Neuron (in vitro differentiated cells): ENCODE measurements around the gene PHYHIPL.
"Not testable (repeated sequence)": the region's sequence is repeated elsewhere in the genome, so short reads cannot be mapped to it uniquely, and the experiment has no call there.

Experiments used
- H2AFZ ChIP-seq: one replicate; pipeline ENCODE4 v1.6.1; 2013; ENCODE audit warnings: low read depth, mild to moderate bottlenecking, inconsistent platforms, low read length, moderate library complexity
- H3K27me3 ChIP-seq: one replicate; pipeline ENCODE4 v1.6.1; 2013; ENCODE audit warnings: low read length; ENCODE audit not compliant: insufficient read depth
- H3K36me3 ChIP-seq: one replicate; pipeline ENCODE4 v1.6.1; 2013; ENCODE audit warnings: low read length; ENCODE audit not compliant: insufficient read depth
- H3K4me1 ChIP-seq: one replicate; pipeline ENCODE4 v1.6.1; 2013; ENCODE audit warnings: low read length; ENCODE audit not compliant: insufficient read depth
- H3K4me3 ChIP-seq: 2 replicates; pipeline ENCODE4 v1.5.1; 2013; ENCODE audit warnings: mild to moderate bottlenecking, low read length, moderate library complexity
- H3K9me3 ChIP-seq: one replicate; pipeline ENCODE4 v1.6.1; 2013; ENCODE audit warnings: low read length

The PHYHIPL gene

GRCh38 chr10:59216178-59216869 is 39.9 kb downstream of the PHYHIPL start:
- H3K4me3 ChIP-seq: no peak overlapping the region
- H3K4me1 ChIP-seq: no peaks in the 10 kb centered on the region
- H3K36me3 ChIP-seq: no peaks in the 10 kb centered on the region
- H3K9me3 ChIP-seq: no peaks in the 10 kb centered on the region
- no peaks in the 10 kb centered on the region for H3K27me3 ChIP-seq
- no peak overlapping the region for H2AFZ ChIP-seq

- Histone ChIP-seq H2AFZ (no peak overlapping the region), H3K9me3 (no peaks in the 10 kb centered on the region), H3K36me3 (no peaks in the 10 kb centered on the region), H3K27me3 (no peaks in the 10 kb centered on the region), H3K4me1 (peaks cover 4% of the 10 kb centered on the region), H3K4me3 (no peak overlapping the region)
Observed at GRCh38 chr10:59222788-59223187, 46.3 kb downstream of the PHYHIPL start.

GRCh38 chr10:59223597-59223996 is 47.2 kb downstream of the PHYHIPL start:
- H3K36me3 ChIP-seq, H3K9me3 ChIP-seq, H3K4me3 ChIP-seq, H3K27me3 ChIP-seq, H3K4me1 ChIP-seq, H2AFZ ChIP-seq: not testable (repeated sequence)

GRCh38 chr10:59225211-59225610 is 48.8 kb downstream of the PHYHIPL start:
- Histone ChIP-seq H3K4me3 (no peak overlapping the region), H3K36me3 (no peaks in the 10 kb centered on the region)

GRCh38 chr10:59227136-59227673 is 50.8 kb downstream of the PHYHIPL start:
- H2AFZ ChIP-seq: no peak overlapping the region
- H3K27me3 ChIP-seq: no peaks in the 10 kb centered on the region
- no peaks in the 10 kb centered on the region for H3K36me3 ChIP-seq

More at GRCh38 chr10:59225211-59225610, 48.8 kb downstream of the PHYHIPL start:
- Histone ChIP-seq H2AFZ (no peak overlapping the region), H3K9me3 (no peaks in the 10 kb centered on the region), H3K4me1 (peaks cover 4% of the 10 kb centered on the region), H3K27me3 (no peaks in the 10 kb centered on the region)

GRCh38 chr10:59229441-59229840 is 53.0 kb downstream of the PHYHIPL start:
- Histone ChIP-seq H2AFZ (no peak overlapping the region), H3K27me3 (no peaks in the 10 kb centered on the region), H3K9me3 (no peaks in the 10 kb centered on the region), H3K4me3 (no peak overlapping the region), H3K36me3 (no peaks in the 10 kb centered on the region), H3K4me1 (peaks cover 4% of the 10 kb centered on the region)

More at GRCh38 chr10:59227136-59227673, 50.8 kb downstream of the PHYHIPL start:
- Histone ChIP-seq H3K4me1 (peaks cover 4% of the 10 kb centered on the region), H3K4me3 (no peak overlapping the region), H3K9me3 (no peaks in the 10 kb centered on the region)

GRCh38 chr10:59234194-59234593 is 57.8 kb downstream of the PHYHIPL start:
- Histone ChIP-seq H3K9me3 (no peaks in the 10 kb centered on the region), H3K36me3 (no peaks in the 10 kb centered on the region), H3K27me3 (no peaks in the 10 kb centered on the region), H2AFZ (no peak overlapping the region), H3K4me3 (no peak overlapping the region), H3K4me1 (no peaks in the 10 kb centered on the region)

- Histone ChIP-seq H3K36me3 (no peaks in the 10 kb centered on the region), H3K9me3 (no peaks in the 10 kb centered on the region), H3K4me3 (no peak overlapping the region), H2AFZ (no peak overlapping the region), H3K27me3 (no peaks in the 10 kb centered on the region), H3K4me1 (no peaks in the 10 kb centered on the region)
Observed at GRCh38 chr10:59234816-59235429, 58.5 kb downstream of the PHYHIPL start.

GRCh38 chr10:59236064-59236697 is 59.7 kb downstream of the PHYHIPL start:
- Histone ChIP-seq H3K27me3 (no peaks in the 10 kb centered on the region), H2AFZ (no peak overlapping the region), H3K9me3 (no peaks in the 10 kb centered on the region), H3K4me3 (no peak overlapping the region), H3K36me3 (peaks cover 2% of the 10 kb centered on the region), H3K4me1 (no peaks in the 10 kb centered on the region)

GRCh38 chr10:59237775-59238174 is 61.3 kb downstream of the PHYHIPL start:
- Histone ChIP-seq H3K36me3 (peaks cover 4% of the 10 kb centered on the region), H3K4me3 (no peak overlapping the region), H3K9me3 (no peaks in the 10 kb centered on the region), H3K4me1 (no peaks in the 10 kb centered on the region), H3K27me3 (no peaks in the 10 kb centered on the region), H2AFZ (no peak overlapping the region)

- not testable (repeated sequence) for H3K4me3 ChIP-seq, H3K27me3 ChIP-seq, H3K4me1 ChIP-seq, H2AFZ ChIP-seq, H3K9me3 ChIP-seq, H3K36me3 ChIP-seq
Observed at GRCh38 chr10:59239108-59239507, 62.7 kb downstream of the PHYHIPL start.

GRCh38 chr10:59240582-59241183 is 64.2 kb downstream of the PHYHIPL start:
- no peak overlapping the region for H3K4me3 ChIP-seq
- H3K36me3 ChIP-seq: peaks cover 8% of the 10 kb centered on the region
- H2AFZ ChIP-seq: no peak overlapping the region
- no peaks in the 10 kb centered on the region for H3K9me3 ChIP-seq
- H3K4me1 ChIP-seq: no peaks in the 10 kb centered on the region
- H3K27me3 ChIP-seq: no peaks in the 10 kb centered on the region

- Histone ChIP-seq H3K4me1 (no peaks in the 10 kb centered on the region), H3K27me3 (no peaks in the 10 kb centered on the region), H2AFZ (no peak overlapping the region), H3K9me3 (no peaks in the 10 kb centered on the region), H3K36me3 (peaks cover 8% of the 10 kb centered on the region), H3K4me3 (no peak overlapping the region)
Observed at GRCh38 chr10:59242057-59242456, 65.6 kb downstream of the PHYHIPL start.
